Ecto neural progenitor cell (in vitro differentiated cells): ENCODE measurements around the gene MLC1.

Experiments
- DNase-seq: peaks from one replicate; pipeline ENCODE4 v3.0.0-alpha.2; 2018; ENCODE audit warnings: low spot score

Gene MLC1

DNA sequence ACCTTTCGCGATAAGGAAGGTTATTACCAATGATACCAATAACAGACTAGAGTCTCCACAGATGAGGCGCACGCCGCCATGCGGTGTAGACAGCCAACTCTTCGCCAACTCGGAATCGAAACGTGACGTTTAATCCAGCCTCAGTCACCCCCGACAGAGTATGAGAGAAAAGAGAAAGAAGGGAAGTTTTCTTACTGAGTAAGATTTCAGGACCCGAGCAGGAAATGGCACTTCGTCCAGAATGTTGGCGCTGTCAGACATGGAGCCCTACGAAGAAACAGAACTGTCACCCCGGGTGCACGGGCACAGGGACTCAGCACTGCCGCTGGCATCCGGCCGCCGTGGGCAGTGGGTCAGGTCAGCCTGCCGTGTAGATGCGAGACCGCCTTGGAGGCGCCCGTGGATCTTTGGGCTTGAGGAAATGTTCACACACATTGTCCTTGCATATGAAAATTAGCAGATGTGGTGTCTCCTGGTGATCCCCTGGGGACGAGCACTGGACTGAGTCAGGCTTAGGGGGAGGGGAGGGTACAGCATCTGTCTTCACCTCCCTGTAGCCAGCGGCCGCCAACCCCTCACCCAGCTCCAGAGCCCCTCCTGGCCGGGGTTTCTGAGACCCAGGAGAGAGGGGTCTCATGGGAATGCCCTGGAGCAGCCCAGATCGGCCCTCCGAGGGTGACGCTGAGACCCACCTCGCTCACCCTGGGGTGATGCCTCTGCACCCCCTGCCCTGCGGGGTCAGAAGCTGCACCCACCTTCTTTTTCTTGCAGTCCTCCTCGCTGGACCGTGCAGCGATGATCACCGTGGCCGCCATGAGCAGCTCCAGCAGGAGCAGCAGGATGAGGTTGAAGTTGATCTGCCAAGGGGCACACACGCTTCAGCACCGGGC is 8.3 kb downstream of the MLC1 start:
- DNase-seq = no peak

DNA sequence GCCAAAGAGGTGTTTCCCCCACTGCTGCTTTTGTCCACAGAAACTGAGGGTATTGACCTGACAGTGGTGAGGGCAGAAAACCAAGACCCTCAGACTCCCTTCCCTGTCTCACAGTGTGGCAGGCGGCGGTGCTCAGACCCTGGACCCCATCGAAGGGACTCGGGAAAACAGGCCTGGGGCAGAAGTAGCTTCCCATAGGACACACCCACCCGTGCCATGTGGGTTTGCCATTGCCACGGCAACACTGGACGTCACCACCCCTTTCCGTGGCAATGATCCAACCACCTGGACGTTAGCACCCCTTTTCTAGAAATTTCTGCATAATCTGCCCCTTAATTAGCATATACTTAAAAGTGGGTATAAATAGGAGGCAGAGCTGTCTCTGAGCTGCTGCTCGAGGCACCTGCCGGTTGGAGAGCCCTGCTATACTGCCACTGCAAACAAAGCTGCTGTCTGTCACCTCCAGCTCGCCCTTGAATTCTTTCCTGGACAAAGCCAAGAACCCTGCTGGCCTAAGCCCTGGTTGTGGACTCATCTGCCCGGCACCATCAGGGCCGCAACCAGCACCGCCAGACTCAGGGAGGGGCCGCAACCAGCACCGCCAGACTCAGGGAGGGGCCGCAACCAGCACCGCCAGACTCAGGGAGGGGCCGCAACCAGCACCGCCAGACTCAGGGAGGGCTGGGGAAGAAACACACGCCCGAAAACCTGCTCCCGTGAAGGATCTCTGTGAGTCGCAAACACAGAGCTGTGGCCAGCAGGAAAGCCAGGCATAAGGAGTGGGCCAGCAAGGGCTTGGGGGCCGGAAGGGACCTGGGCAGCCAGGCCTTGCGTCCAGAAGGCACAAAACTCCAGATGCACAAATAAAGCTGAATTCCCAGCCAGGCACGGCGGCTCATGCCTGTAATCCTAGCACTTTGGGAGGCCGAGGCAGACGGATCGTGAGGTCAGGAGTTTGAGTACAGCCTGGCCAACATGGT is 10.4 kb downstream of the MLC1 start:
- no peak for DNase-seq

- no peak for DNase-seq
Measured at GRCh38 chr22:50074056-50074455, 11.2 kb downstream of the MLC1 start.

DNA sequence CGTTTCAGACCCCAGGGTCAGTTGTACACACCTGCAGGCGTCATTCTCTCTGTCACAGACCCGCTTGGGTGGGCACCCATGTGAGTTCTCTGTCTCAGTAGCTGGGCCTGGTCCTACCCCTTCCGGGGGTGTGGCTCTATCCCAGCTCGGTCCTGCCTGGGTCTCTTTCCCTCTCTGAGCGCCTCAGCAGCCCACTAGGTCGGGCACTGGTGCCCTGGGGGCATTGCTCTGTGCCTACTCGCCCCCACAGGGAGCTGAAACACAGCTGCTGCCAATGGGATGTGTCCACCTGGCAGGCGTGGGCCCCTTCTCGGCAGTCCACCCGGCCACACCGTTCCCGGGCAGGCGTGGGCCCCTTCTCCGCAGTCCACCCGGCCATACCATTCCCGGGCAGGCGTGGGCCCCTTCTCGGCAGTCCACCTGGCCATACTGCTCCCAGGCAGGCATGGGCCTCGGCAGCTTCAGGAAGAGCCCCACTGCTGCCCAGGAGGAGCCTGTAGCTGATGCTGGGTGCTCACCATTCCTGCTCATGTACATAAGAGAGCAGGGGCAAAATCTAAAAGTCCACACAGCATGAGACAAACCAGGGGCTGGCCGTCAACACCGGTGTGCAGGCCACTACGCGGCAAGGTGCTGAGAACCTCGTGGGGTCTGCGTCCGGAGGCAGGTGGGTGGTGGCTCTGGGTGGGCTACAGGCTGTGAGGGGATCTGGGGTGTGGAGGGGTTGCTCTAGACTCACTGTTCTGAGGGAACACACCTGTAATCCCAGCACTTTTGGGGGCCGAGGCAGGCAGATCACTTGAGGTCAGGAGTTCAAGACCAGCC is 12.3 kb downstream of the MLC1 start:
- no peak for DNase-seq

DNA sequence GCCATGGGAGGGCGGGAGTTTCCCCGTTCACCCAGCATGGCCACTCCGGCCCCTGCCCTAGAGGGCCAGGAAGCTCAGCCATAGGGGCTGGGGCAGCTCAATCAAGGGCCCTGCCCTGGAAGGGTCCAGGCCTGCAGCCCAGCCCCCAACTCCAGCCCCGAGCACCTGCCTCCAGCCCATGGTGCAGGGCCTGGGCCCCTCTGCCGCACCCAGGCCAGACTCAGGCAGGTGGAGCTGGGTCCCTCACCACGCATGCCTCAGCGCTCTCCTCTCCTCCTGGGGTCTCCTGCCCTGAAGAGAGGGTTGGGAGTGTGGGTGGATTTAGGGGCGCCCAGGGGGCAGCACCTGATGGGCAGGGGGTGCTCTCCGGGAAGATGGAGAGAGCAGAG is 13.1 kb downstream of the MLC1 start:
- no peak for DNase-seq

DNA sequence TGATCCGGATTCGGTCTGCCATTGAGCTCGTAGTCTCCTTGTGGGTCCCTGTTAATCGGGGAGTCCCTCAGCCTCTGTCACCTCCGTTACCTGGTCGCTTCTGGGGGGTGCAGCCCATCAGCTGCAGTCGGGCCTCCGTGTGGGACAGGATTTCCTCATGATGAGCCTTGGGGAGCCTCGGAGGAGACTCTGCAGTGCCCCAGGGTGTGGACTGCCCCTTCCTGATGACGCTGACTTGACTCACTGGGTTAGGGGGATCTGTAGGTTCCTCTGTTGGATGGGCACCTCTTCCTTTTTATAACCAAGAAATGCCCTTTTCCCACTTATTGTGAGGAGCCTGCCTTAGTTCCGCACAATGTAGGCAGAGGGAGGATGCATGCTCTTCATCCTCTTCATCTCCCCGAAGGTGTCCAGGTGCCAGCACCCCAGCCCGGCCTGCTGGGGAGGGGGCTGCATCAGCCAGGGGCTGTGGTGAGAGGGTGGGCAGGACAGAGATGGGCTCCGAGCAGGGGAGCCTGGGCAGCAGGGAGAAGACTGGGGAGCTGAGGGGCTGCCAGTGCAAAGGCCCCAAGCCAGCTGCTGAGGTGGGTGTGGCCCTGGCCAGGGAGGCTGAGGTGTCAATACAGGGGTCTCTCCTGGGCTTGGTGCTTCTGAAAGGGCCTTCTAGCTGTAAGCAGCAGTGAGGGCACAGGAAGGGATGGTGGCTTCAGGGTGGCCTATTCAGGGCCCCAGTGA is 13.6 kb downstream of the MLC1 start:
- no peak for DNase-seq

GRCh38 chr22:50070366-50070765 is 14.9 kb downstream of the MLC1 start:
- DNase-seq = no peak

- DNase-seq = no peak
Measured at GRCh38 chr22:50068096-50068495, 17.1 kb downstream of the MLC1 start.

DNA sequence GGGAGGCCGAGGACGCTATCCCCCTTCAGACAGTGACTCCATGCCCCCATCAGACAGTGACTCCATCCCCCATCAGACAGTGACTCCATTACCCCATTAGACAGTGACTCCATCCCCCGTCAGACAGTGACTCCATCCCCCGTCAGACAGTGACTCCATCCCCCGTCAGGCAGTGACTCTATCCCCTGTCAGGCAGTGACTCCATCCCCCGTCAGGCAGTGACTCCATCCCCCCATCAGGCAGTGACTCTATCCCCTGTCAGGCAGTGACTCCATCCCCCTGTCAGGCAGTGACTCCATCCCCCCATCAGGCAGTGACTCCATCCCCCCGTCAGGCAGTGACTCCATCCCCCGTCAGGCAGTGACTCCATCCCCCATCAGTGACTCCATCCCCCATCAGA is 18.0 kb downstream of the MLC1 start:
- DNase-seq = no peak

DNA sequence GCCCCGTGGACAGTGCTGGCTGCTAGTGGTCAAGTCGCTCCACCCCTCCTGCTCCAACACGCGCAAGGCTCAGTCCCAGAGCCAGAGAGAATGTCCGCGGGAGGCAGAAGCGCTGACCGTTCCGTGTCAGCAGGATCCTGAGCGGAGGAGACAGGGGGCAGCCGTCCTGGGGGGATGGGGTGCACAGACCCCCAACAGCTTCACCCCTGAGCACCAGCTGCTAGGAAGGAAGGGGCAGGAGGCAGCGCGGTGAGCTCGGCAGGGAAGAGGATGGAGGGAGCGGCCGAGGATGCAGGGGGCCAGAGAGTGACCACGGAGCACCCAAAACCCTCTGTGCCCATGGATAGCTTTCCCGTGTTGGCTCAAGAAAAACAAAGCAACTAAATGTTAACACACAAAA is 20.8 kb downstream of the MLC1 start:
- no peak for DNase-seq

DNA sequence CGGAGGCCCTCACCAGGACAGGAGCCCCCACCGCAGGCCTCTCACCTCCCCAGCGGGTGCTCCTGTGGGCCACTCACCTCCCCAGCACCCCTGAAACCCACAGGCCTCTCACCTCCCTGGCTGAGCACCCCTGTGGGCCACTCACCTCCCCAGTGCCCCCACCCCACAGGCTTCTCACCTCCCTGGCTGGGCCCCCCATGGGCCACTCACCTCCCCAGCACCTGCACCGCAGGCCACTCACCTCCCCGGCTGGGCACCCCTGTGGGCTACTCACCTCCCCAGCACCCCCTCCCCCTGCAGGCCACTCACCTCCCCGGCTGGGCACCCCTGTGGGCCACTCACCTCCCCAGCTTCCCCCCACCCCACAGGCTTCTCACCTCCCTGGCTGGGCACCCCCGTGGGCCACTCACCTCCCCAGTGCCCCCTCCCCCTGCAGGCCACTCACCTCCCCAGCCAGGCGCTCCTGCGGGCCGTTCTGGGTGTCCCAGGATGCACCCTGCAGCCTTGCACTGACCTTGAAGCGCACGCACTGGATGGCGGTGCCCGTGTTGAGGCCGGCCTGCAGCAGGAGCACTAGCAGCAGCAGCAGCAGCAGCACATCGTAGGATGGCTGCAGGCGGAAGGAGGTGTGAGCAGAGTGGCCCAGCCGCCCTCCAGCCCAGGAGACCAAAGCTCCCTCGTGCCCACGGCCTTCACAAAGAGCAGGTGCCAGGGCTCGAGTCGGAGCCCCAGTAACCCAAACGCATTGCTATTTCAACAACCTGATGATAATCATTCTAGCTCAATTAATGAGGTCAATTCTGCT is 21.4 kb downstream of the MLC1 start:
- DNase-seq = no peak

DNA sequence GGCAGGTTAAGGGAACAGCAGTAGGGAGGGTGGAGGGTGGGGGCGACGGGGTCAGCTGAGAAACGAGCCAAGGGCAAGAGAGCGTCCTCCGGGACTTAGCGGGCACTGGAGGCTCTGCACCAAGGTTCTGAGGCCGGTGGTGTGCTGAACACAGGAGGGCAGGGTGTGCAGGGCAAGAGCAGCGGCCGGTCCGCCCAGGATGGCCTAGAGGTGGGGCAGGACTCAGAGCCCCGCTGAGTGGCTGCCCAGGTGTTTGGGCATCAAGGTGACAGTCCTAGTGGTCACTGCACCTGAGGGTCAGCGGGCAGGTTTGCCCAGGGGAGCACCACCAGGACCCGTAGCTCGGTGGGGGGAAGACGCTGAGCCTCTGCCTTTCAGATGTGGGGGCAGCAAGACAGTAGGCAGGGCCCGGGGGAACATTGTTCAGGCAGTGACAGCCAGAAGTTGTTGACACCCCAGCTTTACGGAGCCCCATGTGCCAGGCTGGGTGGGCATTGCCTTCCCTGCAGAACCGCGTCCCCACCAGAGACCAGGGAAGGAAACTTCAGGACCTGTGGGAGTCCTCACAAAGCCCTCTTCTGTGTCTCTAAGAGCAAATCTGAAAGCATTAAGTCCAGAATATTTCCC is 22.6 kb downstream of the MLC1 start:
- DNase-seq = no peak

DNA sequence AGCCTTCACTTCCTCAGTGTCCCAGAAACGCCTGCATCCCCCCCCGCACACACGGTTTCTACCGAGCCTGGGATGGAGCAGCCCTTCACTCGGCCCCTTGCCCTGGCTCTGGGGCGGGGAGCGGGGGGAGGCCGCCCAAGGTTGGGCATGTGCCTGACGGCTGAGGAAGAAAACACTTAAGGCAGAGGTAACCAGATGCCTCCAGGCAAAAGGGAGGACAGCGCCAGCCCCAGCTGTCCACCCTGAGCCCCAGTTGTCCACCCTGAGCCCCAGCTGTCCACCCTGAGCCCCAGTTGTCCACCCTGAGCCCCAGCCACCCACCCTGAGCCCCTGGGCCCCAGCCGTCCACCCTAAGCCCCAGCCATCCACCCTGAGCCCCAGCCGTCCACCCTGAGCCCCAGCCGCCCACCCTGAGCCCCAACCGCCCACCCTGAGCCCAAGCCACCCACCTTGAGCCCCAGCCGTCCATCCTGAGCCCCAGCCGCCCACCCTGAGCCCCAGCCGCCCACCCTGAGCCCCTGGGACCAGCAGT is 23.3 kb downstream of the MLC1 start:
- DNase-seq = no peak

GRCh38 chr22:50061141-50061823 is 23.9 kb downstream of the MLC1 start:
- no peak for DNase-seq

DNA sequence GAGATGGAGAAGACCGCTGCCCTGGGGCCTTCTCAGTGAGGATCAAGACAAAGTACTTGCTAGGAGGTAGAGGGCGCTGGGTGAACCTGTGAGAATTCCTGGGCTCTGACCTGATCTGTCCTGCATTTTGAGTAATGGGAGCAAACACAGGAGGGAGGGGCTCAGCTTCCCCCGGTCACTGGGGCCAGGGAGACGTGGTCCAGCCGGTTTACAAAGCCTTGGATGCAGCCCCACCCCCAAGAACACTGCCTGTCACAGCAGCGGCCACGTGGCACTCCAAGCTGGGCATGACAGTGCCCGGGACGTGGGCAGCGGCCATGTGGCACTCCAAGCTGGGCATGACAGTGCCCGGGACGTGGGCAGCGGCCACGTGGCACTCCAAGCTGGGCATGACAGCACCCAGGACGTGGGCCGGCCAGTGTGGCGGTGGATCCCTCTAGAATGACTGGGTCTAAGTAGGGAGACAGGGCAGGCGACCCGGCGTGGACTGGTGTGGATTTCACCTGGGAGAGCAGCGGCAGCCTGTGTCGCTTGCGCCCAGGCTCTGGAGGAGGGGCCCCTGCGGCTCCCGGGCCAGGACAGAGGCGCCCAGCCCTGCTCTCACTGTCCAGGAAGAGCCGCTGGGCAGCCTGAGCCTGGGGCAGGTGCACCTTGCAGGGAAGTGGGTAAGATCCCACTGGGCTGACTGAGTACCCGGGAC is 24.6 kb downstream of the MLC1 start:
- no peak for DNase-seq

- DNase-seq = no peak
Measured at GRCh38 chr22:50059881-50060262, 25.4 kb downstream of the MLC1 start.

DNA sequence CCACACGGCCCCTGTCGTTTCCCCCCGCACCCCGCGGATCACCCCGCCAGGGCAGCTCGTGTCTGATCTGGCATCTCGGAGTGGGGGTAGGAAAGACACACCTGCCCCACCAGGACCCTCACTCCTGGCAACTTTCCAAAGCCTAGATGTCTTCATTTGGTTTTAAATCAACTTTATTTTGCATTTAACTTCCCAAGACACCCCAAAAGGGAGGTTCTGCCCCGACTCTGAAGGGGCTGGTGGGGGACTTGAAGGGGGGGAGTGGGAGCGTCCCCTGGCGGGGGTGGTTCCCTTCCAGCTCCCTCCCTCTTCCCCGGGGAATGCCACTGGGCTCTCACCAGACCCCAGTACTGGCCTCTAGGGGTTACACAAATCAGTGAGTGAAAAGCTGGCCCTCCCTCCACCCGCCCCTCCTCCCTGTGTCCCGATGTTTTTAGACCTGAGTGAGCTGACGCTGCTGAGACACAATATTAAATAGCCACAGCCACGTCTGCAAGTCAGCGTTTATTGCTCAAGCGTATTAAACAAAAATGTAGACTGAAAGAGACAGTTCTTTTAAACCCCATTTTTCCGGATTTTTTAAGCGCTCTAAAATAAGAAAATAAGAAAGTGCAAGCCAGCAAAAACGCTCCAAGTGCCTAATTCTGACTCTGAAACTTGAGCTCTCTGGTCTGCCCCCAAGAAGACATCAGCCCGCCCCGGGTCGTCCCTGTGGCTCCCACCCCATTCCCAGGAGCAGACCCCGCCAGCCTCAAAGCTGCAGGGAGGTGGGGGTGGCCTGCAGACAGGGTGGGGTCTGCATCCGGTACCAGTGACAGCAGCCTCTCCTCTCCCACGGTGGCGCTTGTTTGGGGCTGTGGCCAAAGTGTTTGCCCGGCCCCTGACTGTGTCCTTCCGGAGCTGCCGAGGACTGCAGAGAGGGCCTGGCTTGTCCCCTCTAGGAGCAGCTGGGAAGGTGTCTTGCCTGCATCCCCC is 26.0 kb downstream of the MLC1 start:
- DNase-seq = peak; percentile 77
